Hematopoietic multipotent progenitor cell treated with erythropoietin and hydrocortisone succinate and interleukin-3 and kit ligand, for 8 days (in vitro differentiated cells): ENCODE data around the gene ACYP1.
"Not testable (repeated sequence)": the region's sequence is repeated elsewhere in the genome, so short reads cannot be mapped to it uniquely, and the experiment has no call there.

Experiments used
- DNase-seq: peaks from one replicate; pipeline ENCODE4 v3.0.0-alpha.2; 2015

Gene ACYP1

GRCh38 chr14:75067765-75068164, 3.9 kb upstream of the ACYP1 start:
- DNase-seq = not testable (repeated sequence)

- DNase-seq = no peak
These were observed 3.4 kb upstream of the ACYP1 start for GRCh38 chr14:75067212-75067611.

DNA sequence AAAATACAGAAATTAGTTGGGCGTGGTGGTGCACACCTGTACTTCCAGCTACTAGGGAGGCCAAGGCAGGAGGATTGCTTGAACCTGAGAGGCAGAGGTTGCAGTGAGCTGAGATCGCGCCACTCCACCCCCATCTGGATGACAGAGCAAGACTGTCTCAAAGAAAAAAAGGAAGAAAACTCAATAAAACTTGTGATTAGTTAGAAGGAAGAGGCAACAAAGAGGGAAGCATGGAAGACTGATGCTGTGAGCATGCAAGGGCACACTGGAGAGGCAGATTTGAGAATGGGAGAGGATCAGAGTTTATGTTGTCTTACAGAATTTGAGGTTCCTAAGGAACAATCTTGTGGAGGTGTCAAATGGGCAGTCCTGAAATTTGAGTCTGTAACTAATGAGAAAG, 2.9 kb upstream of the ACYP1 start:
- DNase-seq = no peak

DNA sequence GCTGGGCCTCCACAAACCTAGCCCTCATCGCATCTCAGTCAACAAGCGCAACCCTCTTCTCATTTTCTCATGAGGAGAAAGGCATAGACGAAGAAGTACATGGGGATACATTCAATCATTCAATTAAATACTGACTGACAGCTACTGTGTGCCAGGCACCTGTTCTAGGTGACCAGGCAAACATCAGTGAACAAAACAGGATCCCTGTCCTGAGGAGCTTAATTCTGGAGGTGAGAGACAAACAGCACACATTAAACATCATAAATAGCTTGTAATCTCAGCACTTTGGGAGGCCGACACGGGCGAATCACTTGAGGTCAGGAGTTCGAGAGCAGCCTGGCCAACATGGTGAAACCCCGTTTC, 362 bp upstream of the ACYP1 start:
- DNase-seq = no peak

DNA sequence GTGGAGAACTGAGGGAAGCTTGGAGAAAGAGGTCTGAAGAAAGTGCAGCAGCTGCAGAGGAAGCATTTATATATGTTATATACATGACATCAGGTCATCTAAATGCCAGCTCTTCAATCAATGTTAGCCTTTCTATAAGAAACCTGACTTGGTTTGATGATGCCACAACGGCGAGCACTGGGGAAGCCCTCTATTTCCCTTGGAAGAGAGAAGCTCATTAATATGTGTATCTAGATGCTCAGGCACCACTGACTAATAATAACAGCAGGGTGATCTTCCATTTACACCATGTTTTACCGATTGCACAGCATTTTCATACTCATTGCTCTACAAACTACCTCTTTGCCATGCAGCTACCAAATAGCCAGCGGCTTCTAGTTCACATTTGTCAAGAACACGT, 811 bp downstream of the ACYP1 start:
- DNase-seq = no peak

- no peak for DNase-seq
These were observed 3.4 kb downstream of the ACYP1 start for GRCh38 chr14:75060420-75060819.

DNA sequence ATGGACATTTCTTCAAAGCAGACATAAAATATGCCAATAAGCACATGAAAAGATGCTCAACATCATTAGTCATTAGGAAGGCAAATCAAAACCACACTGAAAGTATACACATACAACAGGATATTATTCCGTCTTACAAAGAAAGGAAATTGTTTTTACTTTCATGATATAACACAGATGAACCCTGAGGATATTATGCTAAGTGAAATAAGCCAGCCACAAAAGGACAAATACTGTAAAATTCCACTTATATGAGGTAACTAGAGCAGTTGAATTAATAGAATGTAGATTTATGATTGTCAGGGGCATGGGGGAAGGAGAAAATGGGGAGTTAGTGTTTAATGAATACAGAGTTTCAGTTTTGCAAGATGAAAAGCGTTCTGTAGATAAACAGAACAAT, 4.2 kb downstream of the ACYP1 start:
- no peak for DNase-seq

DNA sequence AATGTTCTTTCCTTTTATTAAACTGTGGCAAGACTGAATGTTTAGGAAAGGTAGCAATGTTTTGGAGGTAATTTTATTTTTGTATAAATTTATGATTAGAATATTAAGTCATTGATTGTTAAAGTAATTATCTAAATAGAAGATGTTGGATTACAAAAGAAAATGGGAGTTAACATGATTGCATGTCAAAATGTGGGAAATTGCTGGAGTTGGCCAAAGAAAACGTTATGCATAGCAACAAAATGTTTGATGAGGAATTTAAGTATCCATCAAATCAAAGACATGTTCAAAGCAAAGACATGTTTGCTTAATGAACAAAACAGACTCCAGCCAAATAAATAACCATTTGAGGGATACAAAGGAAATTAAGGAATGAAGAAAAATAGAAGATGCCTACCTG, 9.4 kb downstream of the ACYP1 start:
- DNase-seq = no peak

- peak; percentile 25 for DNase-seq
These were observed 10.2 kb downstream of the ACYP1 start for GRCh38 chr14:75053396-75054291.

- DNase-seq = no peak
These were observed 12.3 kb downstream of the ACYP1 start for GRCh38 chr14:75051556-75051899.

- DNase-seq = peak; percentile 86
These were observed 12.8 kb downstream of the ACYP1 start, which contains the start of gene MLH3 for GRCh38 chr14:75050852-75051555. Gene MLH3 (minus strand): TSS chr14:75051467. CDS start chr14:75049655, 1,812 bp downstream.

DNA sequence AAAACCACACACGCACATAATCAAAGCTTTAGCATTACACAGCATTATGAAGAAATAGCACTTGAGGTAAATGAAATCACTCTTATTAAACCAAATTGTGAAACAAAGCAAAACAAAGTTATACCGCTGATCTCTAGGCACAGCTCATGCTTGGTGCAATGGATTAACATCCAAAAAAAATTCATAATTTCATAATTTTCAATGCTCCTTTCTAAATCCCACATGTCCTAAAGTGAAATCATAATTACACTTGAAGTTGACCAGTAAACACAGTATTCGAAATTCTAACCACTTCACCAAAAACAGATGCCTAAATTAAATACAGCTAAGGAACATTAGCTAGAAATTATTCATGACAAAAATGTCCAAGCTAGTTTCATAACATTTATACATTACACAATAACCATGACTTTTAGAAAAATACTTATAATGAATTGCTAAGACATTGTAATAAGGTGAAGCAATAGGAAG, 14.1 kb downstream of the ACYP1 start:
- DNase-seq = no peak

DNA sequence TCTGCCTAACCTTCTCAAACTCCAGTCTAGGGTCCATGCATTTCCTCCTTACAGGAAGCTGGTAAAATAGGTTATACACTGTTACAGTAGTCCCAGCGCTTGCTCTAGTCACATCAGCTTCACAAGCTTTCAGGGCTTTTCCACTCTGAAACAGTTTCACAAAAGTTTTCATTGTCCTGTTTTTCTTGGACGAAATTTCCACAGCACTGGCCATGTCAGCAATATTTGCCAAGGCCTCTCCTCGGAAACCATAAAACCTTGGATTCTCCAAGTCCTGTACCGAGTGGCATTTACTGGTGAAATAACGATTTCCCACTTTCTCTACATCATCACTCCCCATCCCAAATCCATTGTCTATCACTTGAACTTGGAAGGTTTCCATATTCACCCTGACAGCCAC, 14.7 kb downstream of the ACYP1 start:
- DNase-seq = no peak

DNA sequence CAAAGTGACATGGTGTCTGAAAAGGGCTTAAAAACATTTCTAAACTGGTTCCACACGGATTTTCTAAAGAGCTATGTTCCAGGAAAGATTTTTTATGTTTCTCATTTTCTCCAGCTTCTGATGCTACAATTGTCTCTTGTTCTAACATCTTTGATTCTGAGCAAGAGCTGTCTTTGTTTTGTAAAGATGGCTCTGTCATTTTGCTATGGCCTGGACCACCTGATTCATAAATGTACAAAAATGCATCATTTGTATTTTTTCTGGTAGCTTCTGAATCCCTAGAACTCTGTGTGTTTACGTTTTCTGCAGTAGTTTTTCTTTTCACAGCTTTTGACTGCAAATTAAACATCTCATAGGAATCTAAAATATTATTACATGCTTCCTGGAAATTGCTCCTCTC, 15.7 kb downstream of the ACYP1 start:
- no peak for DNase-seq

- no peak for DNase-seq
These were observed 16.3 kb downstream of the ACYP1 start for GRCh38 chr14:75047506-75047905.

DNA sequence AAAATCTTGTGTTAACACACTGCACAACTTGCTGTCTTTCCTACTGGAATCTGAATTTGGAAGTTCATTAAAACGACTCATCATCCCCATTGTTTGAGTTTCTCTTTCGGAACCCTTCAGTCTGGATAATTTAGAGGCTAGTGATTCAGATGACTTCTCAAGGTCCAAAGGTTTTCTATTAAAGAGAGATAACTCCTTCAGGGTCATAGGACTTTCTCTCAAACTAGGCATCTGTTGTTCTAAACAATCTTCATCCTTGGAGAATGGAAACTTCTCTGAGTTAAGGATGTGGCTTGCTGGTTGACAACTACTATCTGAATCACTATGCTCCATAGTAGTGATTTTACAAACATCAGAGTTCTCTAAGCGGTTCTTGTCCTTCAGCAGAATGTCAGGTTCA, 16.9 kb downstream of the ACYP1 start:
- no peak for DNase-seq

- no peak for DNase-seq
These were observed 17.5 kb downstream of the ACYP1 start for GRCh38 chr14:75046275-75046674.

DNA sequence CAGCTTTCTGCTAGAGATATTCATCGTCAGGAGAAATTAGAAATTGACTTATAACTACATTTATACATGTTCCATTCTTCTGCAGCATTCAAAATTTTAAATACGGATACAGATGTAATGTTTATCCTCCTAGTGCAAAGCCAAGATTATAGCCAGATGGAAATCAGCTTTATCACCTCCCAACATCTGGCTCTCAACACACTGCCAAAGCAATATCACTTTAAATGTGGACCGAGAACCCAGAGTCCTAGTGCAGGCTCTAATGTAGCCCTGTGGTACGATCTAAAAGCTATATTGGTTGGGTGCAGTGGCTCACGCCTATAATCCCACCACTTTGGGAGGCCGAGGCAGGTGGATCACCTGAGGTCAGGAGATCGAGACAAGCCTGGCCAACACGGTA, 19.1 kb downstream of the ACYP1 start:
- DNase-seq = peak; percentile 43

DNA sequence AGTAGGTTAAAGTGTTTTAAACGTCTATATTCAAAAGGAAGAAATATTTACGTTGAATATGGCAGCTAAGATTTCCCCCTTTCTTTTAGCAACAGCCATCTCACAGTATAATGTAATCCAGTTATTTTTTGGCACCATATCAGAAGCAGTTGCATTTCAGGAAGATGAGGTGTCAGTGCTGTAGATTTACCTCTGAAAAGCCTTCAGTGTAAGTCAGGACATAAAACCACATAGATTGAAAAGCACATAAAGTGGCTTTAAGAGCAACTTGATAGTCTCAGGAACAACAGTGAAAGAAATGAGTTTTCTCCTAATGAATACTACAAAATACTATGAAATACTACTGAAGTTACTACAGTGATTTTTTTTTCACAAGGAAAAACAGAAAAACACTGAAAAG, 19.5 kb downstream of the ACYP1 start:
- DNase-seq = no peak

DNA sequence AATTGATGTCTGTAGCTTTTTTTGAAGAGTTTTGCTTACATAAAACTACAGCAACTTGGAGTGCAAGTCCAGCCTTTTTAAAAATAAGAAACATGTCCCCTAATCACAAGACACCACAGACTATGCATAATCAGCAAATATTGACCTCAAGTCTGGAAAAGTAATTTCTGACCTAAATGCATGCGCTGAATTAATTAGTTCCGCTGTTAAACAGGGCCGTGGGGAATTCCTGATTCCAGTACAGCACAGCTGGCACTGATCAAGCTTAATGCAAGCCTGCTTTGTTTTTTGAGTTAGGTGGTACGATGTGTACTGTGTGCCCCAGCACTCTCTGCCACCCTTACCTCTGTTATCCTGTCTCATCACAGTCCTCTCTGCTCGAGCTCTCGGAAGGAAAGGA, 21.8 kb downstream of the ACYP1 start:
- DNase-seq = no peak

DNA sequence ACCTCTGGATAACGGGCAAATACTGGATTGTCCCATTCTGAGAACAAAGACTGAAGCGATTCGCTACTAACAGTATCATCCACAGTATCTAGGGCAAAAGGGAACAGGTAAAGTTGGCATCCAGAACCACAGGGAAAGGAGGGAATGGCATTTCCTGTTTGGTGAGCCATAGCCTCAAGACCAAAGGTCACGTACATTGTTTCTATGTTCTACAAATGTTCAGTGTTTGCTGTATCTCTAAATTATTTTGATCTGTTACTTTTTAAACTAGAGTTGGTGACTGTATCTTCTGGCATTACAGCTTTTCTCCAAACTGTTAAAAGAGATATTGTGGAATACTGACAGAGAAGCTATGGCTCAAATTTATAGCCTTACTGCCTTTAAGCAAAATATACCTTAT, 22.2 kb downstream of the ACYP1 start:
- no peak for DNase-seq

- DNase-seq = no peak
These were observed 22.9 kb downstream of the ACYP1 start for GRCh38 chr14:75040959-75041358.

- peak; percentile 67 for DNase-seq
These were observed 23.3 kb downstream of the ACYP1 start for GRCh38 chr14:75040507-75040906.

DNA sequence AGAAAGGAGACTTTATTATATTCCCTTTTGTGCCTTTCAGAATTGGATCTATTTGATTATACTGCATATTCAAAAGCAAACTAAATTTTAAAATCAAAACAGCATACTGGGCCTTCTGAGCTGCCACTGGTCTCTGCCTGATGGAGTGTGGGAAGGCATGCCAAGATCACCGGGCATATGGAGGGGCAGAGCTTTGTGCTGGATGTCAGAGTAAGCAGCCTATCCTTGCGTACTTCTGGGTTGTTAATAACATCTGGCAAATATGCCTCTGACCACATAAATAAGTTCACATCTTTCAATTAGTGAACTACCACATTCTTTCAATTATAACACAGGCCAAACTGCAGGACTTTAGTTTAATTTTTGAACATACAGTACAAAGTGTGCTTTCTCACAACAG, 30.9 kb downstream of the ACYP1 start:
- DNase-seq = no peak
